Astrocyte (in vitro differentiated cells and primary cell): ENCODE data around the gene SORBS2. TPM values are rescaled to one million over a fixed set of nuclear protein-coding genes. Genes with fewer than 3 reads are reported as not detected.

ENCODE experiments used
- DNase-seq: peaks from one replicate; pipeline ENCODE4 v3.0.0-alpha.2; 2010; ENCODE audit warnings: low read depth
- FAIRE-seq: peaks from 2 replicates; lab custom pipeline; 2011; peaks lifted over from hg19 to GRCh38; lab: Jason Lieb, UNC
- H2AFZ ChIP-seq: 2 replicates; pipeline ENCODE4 v1.6.0; 2012; ENCODE audit warnings: low read depth, low read length, inconsistent platforms
- H3K27ac ChIP-seq: 2 replicates; pipeline ENCODE4 v1.5.1; 2011; ENCODE audit warnings: low read depth, low read length, inconsistent platforms
- H3K27me3 ChIP-seq: 2 replicates; pipeline ENCODE4 v1.6.0; 2011; ENCODE audit warnings: low read length, inconsistent platforms; ENCODE audit not compliant: insufficient read depth
- H3K36me3 ChIP-seq: 2 replicates; pipeline ENCODE4 v1.5.1; 2011; ENCODE audit warnings: low read length, inconsistent platforms; ENCODE audit not compliant: insufficient read depth
- H3K4me1 ChIP-seq: 2 replicates; pipeline ENCODE4 v1.5.1; 2011; ENCODE audit warnings: low read length, inconsistent platforms; ENCODE audit not compliant: insufficient read depth
- H3K4me2 ChIP-seq: 2 replicates; pipeline ENCODE4 v1.6.0; 2012; ENCODE audit warnings: low read length, inconsistent platforms
- H3K4me3 ChIP-seq: 2 replicates; pipeline ENCODE4 v1.5.1; 2011; ENCODE audit warnings: low read depth, mild to moderate bottlenecking, low read length, inconsistent platforms; ENCODE audit not compliant: insufficient read depth
- H3K79me2 ChIP-seq: 2 replicates; pipeline ENCODE4 v1.6.0; 2012; ENCODE audit warnings: mild to moderate bottlenecking, low read length, inconsistent platforms; ENCODE audit not compliant: insufficient read depth
- H3K9ac ChIP-seq: 2 replicates; pipeline ENCODE4 v1.6.0; 2012; ENCODE audit warnings: mild to moderate bottlenecking, low read length, inconsistent platforms
- H3K9me3 ChIP-seq: 2 replicates; pipeline ENCODE4 v1.5.1; 2012; ENCODE audit warnings: low read depth, mild to moderate bottlenecking, low read length, inconsistent platforms; ENCODE audit not compliant: insufficient read depth
- H4K20me1 ChIP-seq: 2 replicates; pipeline ENCODE4 v1.6.0; 2012; ENCODE audit warnings: low read length, inconsistent platforms; ENCODE audit not compliant: insufficient read depth
- H3K27ac Mint-ChIP-seq: one replicate; pipeline ENCODE4 v1.8.0; 2021; ENCODE audit warnings: mild to moderate bottlenecking, mixed read lengths; ENCODE audit not compliant: unreplicated experiment
- H3K27me3 Mint-ChIP-seq: one replicate; pipeline ENCODE4 v1.8.0; 2021; ENCODE audit warnings: low read depth, mixed read lengths; ENCODE audit not compliant: unreplicated experiment
- H3K36me3 Mint-ChIP-seq: one replicate; pipeline ENCODE4 v1.8.0; 2021; ENCODE audit warnings: low read depth, mixed read lengths; ENCODE audit not compliant: unreplicated experiment
- H3K4me1 Mint-ChIP-seq: one replicate; pipeline ENCODE4 v1.8.0; 2021; ENCODE audit warnings: low read depth, mixed read lengths; ENCODE audit not compliant: unreplicated experiment
- H3K4me3 Mint-ChIP-seq: one replicate; pipeline ENCODE4 v1.8.0; 2021; ENCODE audit warnings: mild to moderate bottlenecking, moderate library complexity, mixed read lengths; ENCODE audit not compliant: unreplicated experiment
- H3K9me3 Mint-ChIP-seq: one replicate; pipeline ENCODE4 v1.8.0; 2021; ENCODE audit warnings: mild to moderate bottlenecking, mixed read lengths; ENCODE audit not compliant: unreplicated experiment
- CTCF ChIP-seq: IDR thresholded peaks from 2 replicates; pipeline ENCODE4 v1.5.1; 2011; ENCODE audit warnings: low read depth, mild to moderate bottlenecking, inconsistent platforms, low read length, moderate library complexity; ENCODE audit not compliant: insufficient read depth
- EZH2 ChIP-seq: IDR thresholded peaks from 2 replicates; pipeline ENCODE4 v1.6.1; 2012; ENCODE audit warnings: mild to moderate bottlenecking, low read length, inconsistent platforms; ENCODE audit not compliant: insufficient read depth
- total RNA-seq: library from RNA; stranded (reverse); gene quantifications from 2 replicates; pipeline ENCODE4 v1.2.1, GENCODE V29; 2021

Gene SORBS2
- total RNA-seq, 1 donor from 2014 or later: 97.4 TPM

GRCh38 chr4:185689407-185689806, 122.6 kb downstream of the SORBS2 start:
- no peak for FAIRE-seq
- H3K36me3 ChIP-seq: no peaks in the 10 kb centered on the region

GRCh38 chr4:185685804-185686203, 126.2 kb downstream of the SORBS2 start:
- no peak for TF ChIP-seq CTCF
- TF ChIP-seq EZH2: no peak
- Mint-ChIP-seq H3K4me3 (no peak overlapping the region), H3K9me3 (peaks cover 1% of the 10 kb centered on the region), H3K27ac (no peak overlapping the region), H3K4me1 (peaks cover 21% of the 10 kb centered on the region), H3K27me3 (no peaks in the 10 kb centered on the region), H3K36me3 (no peaks in the 10 kb centered on the region)
- Histone ChIP-seq H3K36me3 (no peaks in the 10 kb centered on the region), H3K4me1 (peaks cover 8% of the 10 kb centered on the region), H3K4me2 (no peak overlapping the region), H3K9ac (no peak overlapping the region), H3K27ac (no peak overlapping the region), H3K9me3 (no peaks in the 10 kb centered on the region), H4K20me1 (no peaks in the 10 kb centered on the region), H3K27me3 (no peaks in the 10 kb centered on the region), H3K79me2 (no peaks in the 10 kb centered on the region), H2AFZ (no peak overlapping the region), H3K4me3 (no peak overlapping the region)
- FAIRE-seq (no peak), DNase-seq (no peak)

More at GRCh38 chr4:185689407-185689806, 122.6 kb downstream of the SORBS2 start:
- Histone ChIP-seq H3K4me3 (no peak overlapping the region), H3K4me2 (no peak overlapping the region), H3K9ac (no peak overlapping the region), H3K79me2 (no peaks in the 10 kb centered on the region), H3K9me3 (no peaks in the 10 kb centered on the region), H3K27me3 (no peaks in the 10 kb centered on the region), H4K20me1 (no peaks in the 10 kb centered on the region), H3K4me1 (no peaks in the 10 kb centered on the region), H3K27ac (no peak overlapping the region), H2AFZ (no peak overlapping the region)
- peaks cover 1% of the 10 kb centered on the region for H3K4me1 Mint-ChIP-seq
- H3K9me3 Mint-ChIP-seq: peaks cover 1% of the 10 kb centered on the region
- H3K4me3 Mint-ChIP-seq: no peak overlapping the region
- no peak overlapping the region for H3K27ac Mint-ChIP-seq
- no peaks in the 10 kb centered on the region for H3K27me3 Mint-ChIP-seq
- H3K36me3 Mint-ChIP-seq: no peaks in the 10 kb centered on the region
- DNase-seq: no peak
- TF ChIP-seq CTCF: no peak
- TF ChIP-seq EZH2: no peak

GRCh38 chr4:185683896-185684295, 128.1 kb downstream of the SORBS2 start:
- Mint-ChIP-seq H3K4me1 (peaks cover 23% of the 10 kb centered on the region), H3K4me3 (no peak overlapping the region), H3K9me3 (peaks cover 1% of the 10 kb centered on the region), H3K27me3 (no peaks in the 10 kb centered on the region), H3K27ac (no peak overlapping the region), H3K36me3 (no peaks in the 10 kb centered on the region)
- TF ChIP-seq EZH2 (no peak), CTCF (no peak)
- Histone ChIP-seq H3K9ac (no peak overlapping the region), H4K20me1 (no peaks in the 10 kb centered on the region), H3K27me3 (no peaks in the 10 kb centered on the region), H3K36me3 (no peaks in the 10 kb centered on the region), H3K4me3 (no peak overlapping the region), H3K4me1 (peaks cover 8% of the 10 kb centered on the region), H2AFZ (no peak overlapping the region), H3K27ac (no peak overlapping the region), H3K4me2 (no peak overlapping the region), H3K9me3 (no peaks in the 10 kb centered on the region), H3K79me2 (no peaks in the 10 kb centered on the region)
- no peak for FAIRE-seq
- DNase-seq: no peak
